CD4-positive, alpha-beta T cell treated with Interleukin-6 at 100 ng/mL for 8 hours (primary cell): ENCODE data around the gene CSRP2.

ENCODE experiments used
- DNase-seq: peaks from one replicate; pipeline ENCODE4 v3.0.0-alpha.2; 2020; ENCODE audit warnings: mixed read lengths, low spot score

Gene CSRP2

DNA sequence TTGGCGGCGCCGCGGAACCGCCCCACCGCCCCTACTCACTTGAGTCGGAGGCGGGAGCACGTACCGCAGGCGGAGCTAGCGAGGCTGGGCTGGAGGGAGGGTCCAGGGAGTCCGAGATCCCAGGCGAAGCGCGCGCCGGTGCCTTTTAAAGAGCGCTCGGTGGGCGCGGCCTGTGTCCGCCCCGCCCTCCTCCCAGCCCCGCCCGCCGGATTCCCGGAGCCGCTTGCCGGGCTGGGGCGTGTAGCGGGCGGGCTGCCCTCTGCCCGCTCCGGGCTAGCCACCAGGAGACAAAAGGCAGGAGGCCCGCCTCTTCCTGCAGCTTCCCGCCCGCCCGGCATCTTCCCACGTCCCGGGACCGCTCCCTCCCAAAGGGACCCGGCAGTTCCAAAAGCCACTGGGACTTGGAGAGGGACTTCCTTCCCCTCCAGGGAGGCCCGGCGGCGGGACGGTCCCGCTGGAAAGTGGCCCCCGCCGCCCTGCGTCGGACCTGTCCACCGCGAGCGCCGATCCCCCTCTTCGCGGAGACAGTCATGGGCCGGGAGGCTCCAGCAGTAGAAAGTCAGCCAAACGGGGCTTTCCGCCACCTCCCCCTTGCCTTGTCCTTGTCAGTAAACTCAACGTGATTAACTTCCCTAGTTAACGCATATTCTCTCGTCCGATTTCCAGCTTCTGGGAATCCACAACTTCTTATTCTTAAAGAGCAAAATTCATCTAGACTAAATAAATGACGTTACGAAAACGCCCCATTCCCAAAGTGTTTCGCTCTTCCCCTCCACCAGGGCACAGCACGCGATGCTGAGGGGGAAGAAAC, at the start of gene CSRP2:
TSS of gene CSRP2 (minus strand) at position 121 of the 811 bp plus-strand sequence. CDS start 12,759 bp downstream, outside the sequence.
- peak; percentile 38 for DNase-seq

DNA sequence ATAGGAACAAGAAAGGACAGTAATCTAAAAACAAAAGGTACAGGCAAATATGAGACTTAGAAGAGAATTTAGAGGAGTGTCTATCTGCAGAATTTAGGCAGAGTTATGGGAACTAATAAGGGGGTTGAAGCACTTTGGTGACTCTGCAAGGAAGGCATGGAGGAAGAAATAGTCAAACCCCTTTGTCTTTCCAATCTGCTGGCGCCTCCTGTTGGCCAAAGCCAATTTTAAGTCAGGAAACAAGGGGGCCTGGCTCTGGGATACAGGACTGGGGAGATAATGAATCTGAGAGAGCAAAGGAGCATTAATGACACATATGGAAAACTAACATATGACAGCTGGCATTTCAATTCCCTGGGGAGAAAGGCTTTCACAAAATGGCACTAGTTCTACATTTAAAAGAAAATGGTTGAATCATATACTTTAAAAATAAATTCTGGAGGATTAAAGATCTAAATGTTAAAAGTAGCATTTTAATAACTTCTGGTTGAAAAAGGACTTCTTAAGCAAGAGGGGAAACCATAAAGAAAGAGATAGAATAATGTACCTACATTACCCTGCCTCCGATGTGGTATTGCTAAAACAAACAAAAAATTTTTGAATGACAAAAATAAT, 48.5 kb upstream of the CSRP2 start:
- DNase-seq, result no peak

DNA sequence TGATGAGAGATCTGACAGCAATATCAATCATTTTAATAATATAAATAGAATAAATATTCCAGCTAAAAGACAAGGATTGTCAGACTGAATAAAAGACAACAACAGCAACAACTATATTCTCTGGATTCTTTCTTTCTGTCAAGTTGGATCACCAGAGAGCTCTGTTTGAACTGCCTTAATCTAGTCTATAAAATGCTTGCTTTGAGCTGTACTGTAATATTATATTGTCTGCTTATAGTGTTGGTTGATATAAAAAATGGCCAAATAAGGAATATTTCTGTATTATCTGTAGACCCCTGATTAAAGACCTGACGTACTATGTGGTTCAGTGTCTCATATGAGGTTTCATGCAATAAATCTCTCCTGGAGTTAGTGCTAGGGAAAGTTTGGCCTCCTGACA, 46.3 kb upstream of the CSRP2 start:
- DNase-seq, result no peak

DNA sequence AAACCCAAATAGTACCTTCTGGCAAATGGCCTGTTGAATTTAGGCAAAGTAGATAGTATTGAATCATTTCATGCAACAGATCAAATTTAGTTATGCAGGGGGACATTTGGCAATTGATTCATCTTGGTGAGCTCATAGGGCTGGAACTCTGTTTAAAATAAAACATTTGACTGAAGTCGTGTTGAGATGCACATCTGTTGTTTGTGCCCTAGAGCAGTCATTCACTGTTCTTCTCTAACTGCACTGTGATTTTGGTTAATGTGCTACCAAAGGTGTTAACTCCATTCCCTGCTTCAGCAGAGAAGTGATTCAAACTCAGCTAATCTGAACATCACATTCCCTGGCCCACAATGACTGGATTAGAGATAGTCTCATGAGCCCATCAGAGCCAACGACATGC, 44.0 kb upstream of the CSRP2 start:
- DNase-seq, result no peak

DNA sequence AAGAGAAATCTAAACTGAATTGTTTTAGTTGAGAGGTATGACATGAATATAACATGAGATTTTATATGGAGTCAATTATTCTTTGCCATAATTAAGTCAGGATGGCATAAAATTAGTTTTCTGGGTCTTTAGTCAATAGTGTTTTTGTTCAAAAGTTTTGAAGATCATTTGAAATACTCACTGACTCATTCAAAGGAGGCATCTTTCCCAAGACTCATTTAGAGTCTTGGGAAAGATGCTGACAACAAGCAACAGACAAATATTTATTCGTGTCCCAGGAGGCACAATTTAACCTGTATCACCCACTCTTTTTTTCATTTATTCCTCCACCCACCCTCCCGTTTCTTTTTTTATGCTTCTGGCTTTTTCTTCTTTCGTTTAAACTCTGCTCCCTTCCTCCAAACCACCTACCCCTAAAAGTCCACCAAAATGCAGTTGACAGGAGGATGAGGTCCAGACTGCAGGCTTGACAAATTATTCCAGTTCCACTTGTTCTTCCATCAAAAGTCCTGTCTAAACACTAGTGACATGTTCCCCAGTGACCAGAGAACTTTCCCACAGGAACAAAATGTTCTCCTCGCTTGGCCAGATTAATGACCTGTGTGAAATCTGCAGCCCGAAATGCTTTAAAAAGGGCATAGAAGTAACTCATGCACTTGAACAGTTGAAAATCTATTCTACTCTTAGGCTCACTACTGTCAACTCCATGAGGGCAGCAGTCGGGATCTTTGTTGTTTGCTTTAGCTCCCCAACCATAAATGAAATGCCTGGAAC, 43.3 kb upstream of the CSRP2 start:
- DNase-seq, result no peak

DNA sequence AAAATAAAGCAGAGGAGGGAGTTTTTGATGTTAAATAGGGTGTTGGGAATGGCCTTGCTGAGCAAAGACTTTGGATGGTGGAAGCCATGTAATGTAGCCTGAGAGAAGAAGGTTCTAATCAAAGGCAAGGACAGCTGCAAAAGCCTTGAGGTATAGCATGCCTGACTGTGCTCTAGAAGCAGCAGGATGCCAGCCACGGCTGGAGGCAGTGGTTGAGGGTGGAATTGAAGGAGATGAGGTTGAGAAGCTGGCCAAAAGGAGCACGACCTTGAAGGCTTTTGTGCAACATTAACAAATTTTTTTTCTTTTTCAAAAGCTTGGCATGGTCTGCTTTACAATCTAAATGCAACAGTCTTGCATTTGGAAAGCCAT, 42.3 kb upstream of the CSRP2 start:
- DNase-seq, result no peak

DNA sequence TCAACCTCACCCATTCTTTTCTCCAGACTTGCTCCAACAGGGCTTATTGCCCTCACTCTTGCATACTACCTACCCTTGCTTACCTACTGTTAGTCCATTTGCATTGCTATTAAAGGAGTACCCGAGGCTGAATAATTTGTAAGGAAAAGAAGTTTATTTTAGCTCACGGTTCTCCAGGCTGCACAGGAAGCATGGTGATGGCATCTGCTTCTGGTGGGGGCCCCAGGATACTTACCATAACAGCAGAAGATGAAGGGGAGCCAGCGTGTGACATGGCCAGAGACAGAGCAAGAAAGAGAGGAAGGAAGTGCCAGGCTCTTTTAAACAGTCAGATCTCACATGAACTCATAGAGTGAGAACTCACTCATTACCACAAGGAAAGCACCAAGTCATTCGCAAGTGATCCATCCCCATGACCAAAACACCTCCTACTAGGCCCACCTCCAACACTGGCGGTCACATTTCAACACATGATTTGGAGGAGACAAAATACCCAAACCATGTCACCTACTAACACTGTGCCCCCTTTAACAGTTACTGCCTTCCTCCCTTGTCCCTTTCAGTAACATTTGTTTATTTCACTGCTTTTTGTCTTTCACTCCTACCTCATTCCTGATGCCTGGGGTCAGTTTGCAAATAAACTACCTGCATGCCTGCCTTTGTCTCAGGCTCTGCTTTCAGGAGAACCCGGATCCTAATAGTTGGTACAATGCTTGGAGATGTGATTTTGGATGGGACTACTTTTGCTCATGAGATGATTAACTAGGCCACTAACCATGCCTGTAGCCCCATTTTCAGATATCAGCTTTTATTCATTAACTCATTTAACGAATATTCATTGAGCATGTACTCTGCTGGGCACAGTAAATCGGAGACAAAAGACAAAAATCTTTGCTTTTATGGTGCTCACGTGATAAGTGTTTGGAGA, 41.6 kb upstream of the CSRP2 start:
- no peak for DNase-seq

DNA sequence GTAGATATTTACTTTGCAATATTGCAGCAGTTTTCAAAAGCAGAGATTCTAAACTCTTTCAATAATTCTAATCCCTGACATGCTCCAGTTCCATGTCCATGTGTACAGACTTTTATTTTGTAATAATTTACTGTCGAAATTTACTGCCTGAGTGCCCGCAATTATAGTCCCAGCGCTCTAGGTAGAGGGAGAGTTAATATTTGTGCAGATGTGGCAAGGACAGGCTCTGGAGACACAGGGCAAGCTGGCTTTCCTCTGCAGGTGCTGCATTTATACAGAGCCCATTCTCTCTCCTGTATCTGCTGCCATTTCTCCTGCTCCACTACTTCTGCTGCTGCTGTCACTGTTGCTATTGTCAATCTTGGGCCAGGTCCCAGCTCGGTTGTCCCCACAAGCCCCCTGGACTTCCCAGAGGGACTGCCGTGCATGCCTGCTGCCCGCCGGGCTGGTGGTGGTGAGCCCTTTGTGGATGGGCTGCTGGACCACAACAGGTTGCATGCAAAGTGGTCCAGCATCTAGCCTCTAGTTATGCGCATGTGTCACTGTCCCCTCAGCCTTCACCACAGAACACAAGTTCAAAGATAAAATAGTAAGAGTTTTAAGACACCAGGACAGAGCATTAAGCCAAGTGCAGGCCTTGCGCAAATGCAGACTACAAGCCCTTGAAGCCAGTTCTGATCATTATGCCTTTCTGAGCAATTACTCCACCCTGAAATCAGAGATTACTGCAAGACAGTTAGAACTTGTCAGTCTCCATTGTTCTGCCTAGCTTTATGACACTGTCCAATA, 40.8 kb upstream of the CSRP2 start:
- DNase-seq, result no peak

DNA sequence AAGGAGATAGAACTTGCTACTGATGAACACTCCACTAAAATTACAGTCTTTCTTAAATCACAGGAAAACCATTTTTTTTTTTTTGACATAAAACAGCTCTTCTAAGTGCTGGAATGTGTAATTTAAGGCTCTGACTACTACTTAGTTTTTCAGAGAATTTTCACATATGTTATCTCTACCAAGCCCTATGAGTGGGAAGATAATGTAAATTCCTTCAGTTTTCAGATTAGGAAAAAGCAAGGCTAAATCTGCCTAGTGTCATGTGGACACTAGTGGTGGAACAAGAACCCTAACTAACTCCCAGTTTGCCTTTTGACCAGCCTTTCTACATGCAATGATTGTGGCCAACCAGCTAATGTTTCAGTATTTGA, 37.3 kb upstream of the CSRP2 start:
- no peak for DNase-seq

DNA sequence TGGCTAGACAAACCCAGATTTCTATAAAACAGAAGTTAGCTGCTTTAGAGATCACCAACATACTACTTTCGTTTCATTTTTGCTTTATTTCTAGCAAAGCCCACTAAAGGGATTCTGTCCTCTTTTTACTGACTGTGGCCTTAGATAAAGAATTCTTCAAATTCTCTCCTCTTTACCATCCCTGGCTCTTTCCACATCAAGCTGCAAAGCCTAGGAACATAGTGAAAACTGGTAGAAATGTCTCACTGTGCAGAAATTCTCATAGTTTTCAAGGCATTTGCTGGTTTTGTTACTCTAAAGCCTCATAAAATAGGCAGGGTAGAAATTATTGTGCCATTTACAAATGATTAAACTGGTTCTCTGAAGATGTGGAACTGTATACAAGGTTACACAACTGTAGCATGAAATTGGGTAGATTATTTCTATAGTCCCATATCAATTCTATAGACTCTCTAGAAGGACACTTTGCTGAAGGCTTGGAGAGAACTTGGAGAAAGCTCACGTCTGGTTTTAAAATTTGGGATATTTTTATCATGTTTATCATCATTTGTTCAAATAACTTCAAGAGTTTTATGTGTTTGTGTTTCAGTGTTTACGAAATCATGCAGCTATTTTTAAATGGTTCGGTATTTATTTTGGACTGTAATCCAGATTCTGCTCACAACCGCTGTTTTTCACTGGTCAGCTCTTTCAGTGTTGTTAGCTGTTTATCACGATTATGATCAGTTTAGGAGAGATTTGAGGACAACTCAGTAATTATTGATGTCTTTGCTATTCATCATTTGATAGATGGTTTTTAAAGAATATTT, 36.7 kb upstream of the CSRP2 start:
- DNase-seq, result no peak

DNA sequence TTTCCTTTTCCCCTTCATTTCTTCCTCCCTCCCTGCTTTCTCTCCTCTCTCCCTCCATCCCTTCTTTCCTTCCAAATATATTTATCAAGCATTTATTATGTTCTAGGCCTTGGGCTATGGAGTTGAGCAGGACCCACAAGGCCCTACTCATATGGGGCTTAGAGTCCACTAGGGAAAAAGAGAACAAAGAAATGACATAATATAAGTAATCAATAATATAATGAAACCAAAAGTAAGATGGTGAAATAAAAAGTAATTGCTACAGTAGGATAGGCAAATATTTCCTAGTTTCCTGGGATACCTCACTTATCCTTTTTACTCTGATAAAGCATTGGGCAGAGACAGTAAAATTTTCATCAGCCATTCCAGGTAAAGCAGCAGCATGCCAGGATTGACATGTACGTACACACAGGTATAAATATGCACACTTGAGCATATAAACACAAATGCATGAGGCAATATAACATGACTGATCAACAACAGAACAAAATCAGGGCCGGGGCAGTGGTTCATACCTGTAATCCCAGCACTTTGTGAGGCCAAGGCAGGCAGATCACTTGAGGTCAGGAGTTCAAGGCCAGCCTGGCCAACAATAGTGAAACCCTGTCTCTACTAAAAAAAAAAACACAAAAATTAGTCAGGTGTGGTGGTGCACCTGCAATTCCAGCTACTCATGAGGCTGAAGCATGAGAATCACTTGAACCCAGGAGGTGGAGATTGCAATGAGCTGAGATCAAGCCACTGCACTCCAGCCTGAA, 35.5 kb upstream of the CSRP2 start:
- DNase-seq, result no peak

DNA sequence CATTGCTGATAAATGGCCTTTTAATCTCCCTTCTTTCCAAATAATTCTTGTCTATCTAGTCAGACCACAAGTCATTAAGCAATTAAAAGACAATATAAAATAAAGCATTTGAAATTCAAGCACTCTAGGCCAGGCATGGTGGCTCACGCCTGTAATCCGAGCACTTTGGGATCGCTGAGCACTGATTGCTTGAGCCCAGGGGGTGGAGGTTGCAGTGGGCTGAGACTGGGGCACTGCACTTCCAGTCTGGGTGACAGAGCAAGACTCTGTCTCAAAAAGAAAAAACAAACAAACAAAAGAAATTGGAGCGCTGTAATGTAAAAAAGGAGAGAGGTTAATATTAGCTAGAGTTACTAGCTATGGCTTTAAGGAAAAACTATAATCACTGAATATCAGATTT, 30.5 kb upstream of the CSRP2 start:
- no peak for DNase-seq

DNA sequence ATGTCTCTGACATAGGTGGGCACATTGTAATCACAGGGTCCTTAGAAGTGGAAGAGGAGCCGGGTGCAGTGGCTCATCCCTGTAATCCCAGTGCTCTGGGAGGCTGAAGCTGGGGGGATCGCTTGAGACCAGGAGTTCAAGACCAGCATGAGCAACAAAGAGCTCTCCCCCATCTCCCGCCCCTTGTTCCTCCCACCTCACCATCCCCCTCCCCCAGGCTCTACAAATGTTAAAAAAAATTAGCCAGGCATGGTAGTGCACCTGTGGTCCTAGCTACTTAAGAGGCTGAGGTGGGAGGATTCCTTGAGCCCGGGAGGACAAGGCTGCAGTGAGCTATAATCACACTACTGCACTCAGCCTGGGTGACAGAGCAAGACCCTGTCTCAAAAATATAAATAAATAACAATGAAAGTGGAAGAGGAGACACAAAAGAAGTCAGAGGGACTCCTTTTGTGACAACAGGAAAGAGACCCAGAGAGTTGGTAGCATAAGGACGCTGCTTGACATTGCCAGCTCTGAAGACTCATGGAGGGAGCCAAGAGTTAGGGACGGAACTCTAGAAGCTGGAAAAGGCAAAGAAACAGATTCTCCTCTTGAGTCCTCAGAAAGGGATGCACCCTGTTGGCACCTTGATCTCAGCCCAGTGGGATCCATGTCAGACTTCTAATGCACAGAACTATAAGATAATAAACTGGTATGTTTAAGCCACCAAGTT, 29.6 kb upstream of the CSRP2 start:
- DNase-seq, result no peak

DNA sequence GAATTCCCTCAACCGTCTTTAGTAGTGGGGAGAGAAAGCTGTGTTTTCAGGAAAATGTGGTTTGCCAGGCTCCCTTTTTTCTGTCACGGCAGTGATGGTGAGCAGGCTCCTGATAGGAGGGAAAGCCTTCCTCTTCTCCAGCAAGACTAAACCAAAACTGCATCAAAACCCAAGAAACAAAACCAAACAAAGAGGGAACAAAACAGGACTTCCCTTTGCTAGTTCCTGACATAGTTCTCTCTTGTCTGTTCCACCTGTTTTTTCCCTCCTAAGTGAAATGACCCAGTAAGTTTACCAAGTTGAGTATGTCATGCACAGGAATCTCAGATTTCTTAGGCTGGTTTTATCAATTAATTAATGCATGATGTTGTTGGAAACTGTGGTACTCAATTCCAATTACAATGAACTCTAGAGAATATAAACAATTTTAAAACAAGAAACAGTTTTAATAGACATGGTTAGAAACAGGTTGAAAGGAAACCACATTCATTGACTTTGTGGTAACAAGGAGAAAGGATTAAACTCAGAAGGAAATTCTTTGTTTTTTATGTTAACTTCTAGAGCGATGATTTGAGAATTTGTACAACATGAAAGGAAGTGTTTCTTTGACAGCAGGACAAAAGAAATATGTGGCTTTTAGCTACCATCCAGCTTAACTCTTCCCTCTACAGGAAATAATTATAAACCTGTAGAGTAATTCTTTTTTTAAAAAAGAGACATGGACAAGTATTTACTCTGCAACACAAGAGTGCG, 23.0 kb upstream of the CSRP2 start:
- DNase-seq, result no peak

DNA sequence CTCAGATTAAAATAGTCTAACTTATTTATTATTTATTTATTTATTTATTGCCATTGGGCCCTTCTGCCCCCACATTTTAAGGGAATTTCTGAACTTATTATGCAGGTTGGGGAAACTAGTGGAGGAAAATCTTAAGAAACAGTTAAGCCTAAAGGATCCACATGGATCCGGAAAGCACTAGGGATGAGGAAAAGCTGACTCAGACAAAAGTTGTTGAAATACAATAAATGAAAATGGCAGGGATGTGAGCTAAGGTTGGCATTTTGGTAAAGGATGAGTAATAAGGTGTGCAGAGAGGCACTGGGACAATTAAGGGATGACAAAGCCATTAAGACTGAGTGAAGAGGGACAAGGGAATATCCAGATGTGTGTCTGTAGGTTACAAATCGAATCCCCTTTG, 20.7 kb upstream of the CSRP2 start:
- no peak for DNase-seq

DNA sequence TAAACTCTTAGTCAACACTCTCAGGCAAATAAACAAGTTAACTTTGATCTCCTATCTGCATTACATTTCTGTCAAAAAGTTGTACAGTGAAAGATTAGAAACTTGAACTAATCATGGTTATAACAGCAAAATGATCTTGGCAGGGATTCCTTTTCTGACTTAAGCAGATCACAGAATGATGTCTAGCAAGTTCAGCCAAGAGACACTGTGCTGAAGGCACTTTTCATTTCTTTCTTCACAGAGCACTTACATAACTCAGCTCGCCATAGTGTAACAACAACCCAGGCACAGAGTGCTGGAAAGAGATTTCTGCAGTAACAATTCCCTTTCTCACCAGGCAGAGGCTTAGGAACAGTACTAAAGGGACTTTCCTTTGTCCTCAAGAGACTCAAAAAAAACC, 19.6 kb upstream of the CSRP2 start:
- DNase-seq, result no peak

DNA sequence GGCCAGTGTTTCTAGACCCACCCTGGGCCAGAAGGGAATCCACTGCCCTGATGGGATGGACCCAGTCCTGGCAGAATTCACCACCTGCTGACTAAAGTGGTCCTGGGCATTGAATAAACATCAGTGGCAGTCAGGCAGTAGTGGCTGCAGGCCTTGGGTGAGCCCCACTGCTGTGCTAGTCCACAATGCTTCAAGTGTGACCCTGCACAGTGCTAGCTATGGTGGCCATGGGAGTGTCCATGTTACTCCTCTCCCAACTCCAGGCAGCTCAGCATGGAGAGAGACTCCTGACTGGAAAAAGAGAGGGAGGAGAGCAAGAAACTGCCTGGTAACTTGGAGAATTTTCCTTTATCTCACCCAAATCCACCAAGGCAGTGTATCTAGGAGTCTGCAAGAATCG, 17.5 kb upstream of the CSRP2 start:
- DNase-seq, result no peak

DNA sequence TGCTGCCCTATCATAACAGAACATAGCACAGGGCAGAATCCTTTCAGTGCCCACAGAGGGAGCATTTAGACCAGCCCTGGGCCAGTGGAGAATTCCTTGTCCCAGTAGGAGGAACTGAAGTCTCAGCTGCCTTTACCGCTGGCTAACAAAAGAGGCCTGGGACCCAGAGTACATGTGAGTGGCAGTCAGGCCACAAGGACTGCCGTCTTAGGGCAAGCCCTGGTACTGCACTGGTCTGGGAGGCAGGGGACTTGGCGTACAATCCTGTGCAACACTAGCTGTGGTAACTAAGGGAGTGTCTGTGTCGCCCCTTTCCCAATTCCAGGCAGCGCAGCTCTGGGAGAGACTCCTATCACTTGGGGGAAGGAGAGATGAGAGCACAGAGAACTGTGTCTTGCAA, 17.0 kb upstream of the CSRP2 start:
- no peak for DNase-seq
